ENCODE measurements around the gene ACSL4. TPM values are rescaled to one million over a fixed set of nuclear protein-coding genes. Genes with fewer than 3 reads are reported as not detected.
"Not testable (repeated sequence)": the region's sequence is repeated elsewhere in the genome, so short reads cannot be mapped to it uniquely, and the experiment has no call there.

Gene ACSL4
- total RNA-seq, 1 donor from 2014 or later = 18.5 TPM

GRCh38 chrX:109684136-109684535, 48.9 kb downstream of the ACSL4 start:
- no peak for TF ChIP-seq CTCF (IDR thresholded peaks at IDR 0.05)
- no peaks in the 10 kb centered on the region for H3K4me1 ChIP-seq
- no peaks in the 10 kb centered on the region for H3K9me3 ChIP-seq
- H3K27ac ChIP-seq = no peak overlapping the region
- H3K36me3 ChIP-seq = no peaks in the 10 kb centered on the region
- no peak overlapping the region for H3K4me3 ChIP-seq
- no peaks in the 10 kb centered on the region for H3K27me3 ChIP-seq
- intact Hi-C loops (cut with DNase I) = no loop called here
- DNase-seq (ENCODE audit: low spot score in 2 of 2) = no peak

GRCh38 chrX:109681475-109682081, 51.5 kb downstream of the ACSL4 start:
- no peaks in the 10 kb centered on the region for H3K4me1 ChIP-seq
- no peak for TF ChIP-seq CTCF (IDR thresholded peaks at IDR 0.05)

DNA sequence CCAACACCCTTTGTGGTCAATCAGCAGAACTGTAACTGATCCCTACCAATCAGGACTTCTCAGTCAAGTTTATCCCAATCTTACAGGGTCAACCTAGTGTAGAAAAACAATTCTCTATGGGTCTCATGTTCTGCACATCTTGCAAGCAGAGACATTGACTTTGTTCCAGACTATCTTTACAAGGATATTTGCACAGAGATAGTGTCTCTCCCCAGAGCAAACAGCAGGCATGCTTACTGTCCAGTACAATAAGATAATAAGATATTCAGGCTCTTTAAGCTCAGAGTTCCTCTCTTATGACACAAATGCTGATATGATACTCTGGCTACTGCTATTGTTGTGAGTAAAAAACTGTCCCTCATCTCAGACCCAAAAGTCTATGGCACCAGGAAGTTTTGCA, 53.2 kb downstream of the ACSL4 start:
- no peaks in the 10 kb centered on the region for H3K9me3 ChIP-seq
- H3K4me3 ChIP-seq = no peak overlapping the region
- H3K27me3 ChIP-seq = no peaks in the 10 kb centered on the region
- H3K36me3 ChIP-seq = peaks cover 5 to 12% of the 10 kb centered on the region in 2 donors
- no peak for TF ChIP-seq CTCF (IDR thresholded peaks at IDR 0.05)
- no peak overlapping the region for H3K27ac ChIP-seq
- no peak for DNase-seq (ENCODE audit: low spot score in 2 of 2)
- intact Hi-C loops (cut with DNase I) = no loop called here
- H3K4me1 ChIP-seq = no peaks in the 10 kb centered on the region

More at GRCh38 chrX:109681475-109682081, 51.5 kb downstream of the ACSL4 start:
- H3K9me3 ChIP-seq = no peaks in the 10 kb centered on the region
- no peaks in the 10 kb centered on the region for H3K27me3 ChIP-seq
- H3K4me3 ChIP-seq = no peak overlapping the region
- peaks cover 5% of the 10 kb centered on the region in 2 donors for H3K36me3 ChIP-seq
- intact Hi-C loops (cut with DNase I) = no loop called here
- no peak for DNase-seq (ENCODE audit: low spot score in 2 of 2)
- H3K27ac ChIP-seq = no peak overlapping the region

GRCh38 chrX:109672239-109672638, 60.8 kb downstream of the ACSL4 start:
- DNase-seq (ENCODE audit: low spot score in 2 of 2) = no peak
- Histone ChIP-seq H3K27ac (no peak overlapping the region), H3K36me3 (peaks cover 0 to 10% of the 10 kb centered on the region in 2 donors), H3K4me3 (no peak overlapping the region), H3K9me3 (no peaks in the 10 kb centered on the region), H3K4me1 (no peaks in the 10 kb centered on the region), H3K27me3 (no peaks in the 10 kb centered on the region)
- intact Hi-C loops (cut with DNase I) = no loop called here
- TF ChIP-seq CTCF (IDR thresholded peaks at IDR 0.05) = no peak

- H3K27ac ChIP-seq; H3K4me3 ChIP-seq; H3K36me3 ChIP-seq; H3K27me3 ChIP-seq; intact Hi-C loops (cut with DNase I); H3K9me3 ChIP-seq; H3K4me1 ChIP-seq; DNase-seq (ENCODE audit: low spot score in 2 of 2): not testable (repeated sequence)
These were observed 61.9 kb downstream of the ACSL4 start for GRCh38 chrX:109671170-109671569.

- no peaks in the 10 kb centered on the region for H3K27me3 ChIP-seq
- H3K27ac ChIP-seq = no peak overlapping the region
- peaks cover 0 to 5% of the 10 kb centered on the region in 2 donors for H3K36me3 ChIP-seq
- no peaks in the 10 kb centered on the region for H3K9me3 ChIP-seq
- intact Hi-C loops (cut with DNase I) = no loop called here
- H3K4me1 ChIP-seq = no peaks in the 10 kb centered on the region
- no peak overlapping the region for H3K4me3 ChIP-seq
- no peak for TF ChIP-seq CTCF (IDR thresholded peaks at IDR 0.05)
- no peak for DNase-seq (ENCODE audit: low spot score in 2 of 2)
These were observed 65.1 kb downstream of the ACSL4 start for GRCh38 chrX:109667986-109668385.

Data from ascending aorta (tissue), 2 donors.